CD4-positive, alpha-beta T cell treated with Interleukin-6 for 4 hours (primary cell): ENCODE measurements around the gene FBLN1.
"Not testable (repeated sequence)": the region's sequence is repeated elsewhere in the genome, so short reads cannot be mapped to it uniquely, and the experiment has no call there.

Experiments used
- DNase-seq: peaks from one replicate; pipeline ENCODE4 v3.0.0-alpha.2; 2020; ENCODE audit warnings: mixed read lengths

FBLN1 gene

GRCh38 chr22:45502215-45503049, at the start of gene FBLN1:
TSS of gene FBLN1 (plus strand) at chr22:45502883. CDS start at chr22:45502986, 103 bp downstream.
- DNase-seq: no peak

DNA sequence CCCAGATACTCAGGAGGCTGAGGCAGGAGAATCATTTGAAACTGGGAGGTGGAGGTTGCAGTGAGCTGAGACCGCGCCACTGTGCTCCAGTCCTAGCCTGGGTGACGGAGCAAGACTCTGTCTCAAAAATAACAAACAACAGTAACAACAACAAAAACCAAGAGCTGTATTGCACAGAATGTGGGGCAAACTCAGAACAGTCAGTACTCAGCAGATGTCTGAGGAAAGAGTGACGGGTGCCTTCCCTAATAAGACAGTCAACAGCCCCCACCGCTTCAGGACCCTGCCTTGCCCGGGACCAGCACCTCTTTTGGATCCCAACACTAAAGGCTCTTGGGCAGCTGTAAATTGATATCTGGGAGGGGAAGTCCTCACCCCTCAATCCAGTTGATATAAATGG, 48.9 kb upstream of the FBLN1 start:
- no peak for DNase-seq

GRCh38 chr22:45454275-45454674, 48.4 kb upstream of the FBLN1 start:
- no peak for DNase-seq

DNA sequence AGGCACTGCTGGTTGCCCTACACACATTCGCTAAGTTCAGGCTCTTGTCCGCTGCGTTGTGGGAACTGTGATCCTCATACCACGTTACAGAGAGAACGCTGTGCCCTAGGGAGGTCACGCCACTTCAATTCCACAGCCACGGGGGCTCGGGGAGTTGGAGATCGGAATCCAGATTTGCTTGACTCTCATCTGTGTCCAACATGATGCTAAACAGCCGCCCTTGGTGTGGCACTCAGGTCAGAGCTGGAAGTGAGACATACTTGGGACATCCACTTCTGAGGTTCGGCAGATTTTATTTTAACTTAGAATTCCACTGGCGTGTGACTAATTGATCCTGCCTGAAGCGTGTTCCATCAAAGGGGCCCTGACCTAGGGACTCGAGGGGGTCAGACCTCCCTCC, 47.5 kb upstream of the FBLN1 start:
- no peak for DNase-seq

DNA sequence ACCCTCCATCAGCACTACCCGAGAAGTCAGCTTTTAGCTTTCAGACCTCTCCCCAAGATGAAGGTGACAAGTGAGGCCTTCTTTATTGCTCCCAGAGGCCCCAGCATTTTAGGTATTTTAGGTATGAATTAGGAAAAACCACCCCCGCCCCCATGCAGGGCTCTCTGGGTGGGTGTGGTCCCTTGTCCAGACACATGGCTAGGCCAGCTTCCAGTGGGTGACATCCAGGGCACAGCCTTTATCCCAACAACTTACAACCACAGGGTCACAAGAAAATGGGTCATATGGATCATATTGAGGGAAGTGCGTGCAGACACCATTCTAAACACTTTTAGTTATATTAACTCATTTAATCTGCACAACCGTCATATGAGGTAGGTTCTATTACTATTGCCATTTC, 47.1 kb upstream of the FBLN1 start:
- no peak for DNase-seq

- DNase-seq: no peak
Measured at GRCh38 chr22:45456811-45457210, 45.9 kb upstream of the FBLN1 start.

DNA sequence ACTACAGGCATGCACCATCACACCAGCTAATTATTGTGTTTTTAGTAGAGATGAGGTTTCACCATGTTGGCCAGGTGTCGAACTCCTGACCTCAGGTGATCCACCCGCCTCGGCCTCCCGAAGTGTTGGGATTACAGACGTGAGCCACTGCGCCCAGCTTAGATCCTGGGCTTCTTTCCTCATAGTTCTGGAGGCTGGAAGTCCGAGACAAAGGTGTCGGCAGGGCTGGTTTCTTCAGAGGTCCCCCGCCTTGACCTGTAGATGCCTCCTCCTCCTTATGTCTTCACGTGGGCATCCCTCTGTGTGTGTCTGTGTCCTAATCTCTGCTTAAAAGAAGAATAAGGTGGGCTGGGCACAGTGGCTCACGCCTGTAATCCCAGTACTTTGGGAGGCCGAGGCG, 44.2 kb upstream of the FBLN1 start:
- no peak for DNase-seq

GRCh38 chr22:45459235-45459634, 43.4 kb upstream of the FBLN1 start:
- no peak for DNase-seq

- DNase-seq: no peak
Measured at GRCh38 chr22:45460288-45461109, 42.2 kb upstream of the FBLN1 start.

- no peak for DNase-seq
Measured at GRCh38 chr22:45462034-45462655, 40.5 kb upstream of the FBLN1 start.

GRCh38 chr22:45463691-45464090, 39.0 kb upstream of the FBLN1 start:
- DNase-seq: not testable (repeated sequence)

DNA sequence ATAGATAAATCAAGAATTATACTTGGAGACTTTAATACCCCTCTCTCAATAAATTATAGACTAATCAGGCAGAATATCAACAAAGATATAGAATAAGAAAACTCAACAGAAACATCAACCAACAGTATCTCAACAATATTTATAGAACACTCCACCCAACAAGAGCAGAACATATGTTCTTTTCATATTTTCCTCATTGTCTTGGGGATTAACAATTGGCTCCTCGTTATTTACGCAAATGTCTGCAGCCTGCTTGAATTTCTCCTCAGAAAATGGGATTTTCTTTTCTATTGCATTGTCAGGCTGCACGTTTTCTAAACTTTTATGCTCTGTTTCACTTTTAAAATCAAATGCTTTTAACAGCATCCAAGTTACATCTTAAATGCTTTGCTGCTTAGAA, 37.0 kb upstream of the FBLN1 start:
- no peak for DNase-seq

DNA sequence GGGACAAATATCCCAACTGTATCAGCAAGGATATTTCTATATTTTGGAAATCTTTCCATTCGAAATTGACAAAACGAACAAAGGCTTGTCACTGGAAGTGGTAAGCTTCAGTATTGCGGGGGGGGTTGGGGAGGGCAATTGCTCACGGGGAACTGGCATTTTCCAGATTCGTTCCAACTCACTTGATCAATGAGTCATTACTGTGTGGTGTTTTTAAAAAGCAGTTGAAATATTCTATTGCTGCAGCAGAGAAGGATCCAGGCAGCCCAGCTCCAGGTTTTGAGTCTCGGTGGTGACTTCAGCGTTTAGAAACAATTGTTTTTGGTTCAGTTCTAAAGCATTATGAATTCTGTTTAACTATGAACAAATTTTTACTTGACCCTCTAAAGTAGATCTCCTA, 33.8 kb upstream of the FBLN1 start:
- no peak for DNase-seq

DNA sequence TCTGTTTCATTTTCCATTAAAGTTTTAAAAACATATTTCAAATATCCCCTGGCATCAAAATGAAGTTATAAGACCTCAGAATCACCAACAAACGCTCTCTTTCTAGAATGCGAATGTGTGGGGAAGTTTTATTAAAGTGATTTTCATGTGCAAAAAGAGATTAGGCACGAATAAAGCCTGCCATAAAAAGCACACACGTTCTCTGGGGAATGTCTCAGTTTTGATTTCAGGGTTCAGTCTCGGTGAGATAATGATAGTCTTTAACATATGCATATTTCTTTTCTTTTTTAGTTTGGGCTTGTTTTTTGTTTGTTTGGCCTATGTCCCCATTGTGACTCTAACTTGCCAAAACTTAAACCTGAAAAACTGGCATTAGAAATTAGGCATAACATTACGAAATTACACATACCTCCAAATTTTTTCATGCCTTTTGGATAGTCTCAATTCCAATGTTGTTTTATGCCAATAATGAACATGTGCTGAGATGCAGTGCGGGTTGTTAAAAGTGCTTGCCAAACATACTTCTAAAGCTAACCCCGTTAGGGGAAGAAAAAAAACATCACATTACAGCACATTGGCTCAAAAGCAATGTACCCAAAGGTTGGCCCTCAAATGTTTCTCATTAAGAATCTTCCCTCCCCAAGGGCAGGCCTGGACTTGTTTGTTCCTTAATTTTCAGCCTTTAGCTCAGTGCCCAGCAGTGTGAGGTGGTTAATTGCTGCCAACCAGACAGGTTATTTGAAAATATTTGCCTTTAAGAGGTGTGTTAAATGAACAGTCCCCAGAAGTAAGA, 33.2 kb upstream of the FBLN1 start:
- no peak for DNase-seq

- no peak for DNase-seq
Measured at GRCh38 chr22:45470871-45471270, 31.8 kb upstream of the FBLN1 start.

GRCh38 chr22:45472426-45472825, 30.3 kb upstream of the FBLN1 start:
- no peak for DNase-seq

DNA sequence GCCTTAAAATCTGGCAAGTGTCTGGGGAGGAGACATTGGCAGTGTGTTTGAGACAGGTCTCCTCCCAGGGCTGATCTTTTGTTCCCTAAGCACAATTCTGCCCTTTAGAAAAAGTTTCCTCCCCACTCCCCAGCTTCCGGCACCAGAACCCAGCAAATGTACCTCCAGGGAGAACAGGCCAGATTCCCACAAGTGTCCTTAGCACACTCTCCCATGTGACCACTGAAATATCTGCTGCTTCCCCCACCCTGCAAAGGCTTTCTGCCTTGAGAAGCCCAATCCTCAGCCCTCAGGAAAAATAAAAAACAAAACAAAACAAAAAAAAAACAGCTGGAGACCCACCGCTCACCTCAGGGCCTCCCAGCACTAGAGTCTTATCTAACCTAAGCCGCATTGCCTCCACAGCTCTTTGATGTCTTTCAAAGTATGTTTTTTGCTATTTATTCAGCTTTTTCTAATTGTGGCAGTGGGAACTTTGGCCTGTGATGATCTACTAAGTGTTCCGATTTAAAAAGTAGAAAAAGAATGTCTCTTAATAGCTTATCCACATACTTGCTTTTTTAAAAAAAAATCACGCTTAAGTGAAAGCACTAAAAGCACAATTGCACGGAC, 29.0 kb upstream of the FBLN1 start:
- DNase-seq: no peak

GRCh38 chr22:45475063-45475747, 27.5 kb upstream of the FBLN1 start:
- DNase-seq: no peak

GRCh38 chr22:45475851-45476514, 26.7 kb upstream of the FBLN1 start:
- no peak for DNase-seq

- no peak for DNase-seq
Measured at GRCh38 chr22:45476814-45477213, 25.9 kb upstream of the FBLN1 start.
